A673 (cell line): ENCODE measurements around the gene LIMS2. TPM values are rescaled to one million over a fixed set of nuclear protein-coding genes. Genes with fewer than 3 reads are reported as not detected.

Source experiments
- BruUV-seq: library from RNA; stranded (reverse); fragments of 400-500 nt; replicated peaks from 2 replicates; lab custom pipeline; 2021; lab: Mats Ljungman, UMichigan
- CTCF ChIA-PET: fragments of 300-600 bp; sonication (Branson Sonifier 250); formaldehyde crosslinking; loops from one replicate; lab custom pipeline; 2022; ENCODE audit warnings: antibody characterized with exemption; lab: Charles Lee
- POLR2A ChIA-PET: fragments of 300-600 bp; sonication (Branson Sonifier 250); formaldehyde crosslinking; loops from one replicate; lab custom pipeline; 2022; ENCODE audit warnings: antibody characterized with exemption; ENCODE audit not compliant: low non-redundant PET; lab: Charles Lee
- DNase-seq: peaks from one replicate; pipeline ENCODE4 v3.0.0-alpha.2; 2015; ENCODE audit warnings: low spot score
- H3K27ac ChIP-seq: fragments of 200-600 bp; sonication (generic); 2 replicates; pipeline ENCODE4 v1.5.1; 2016; ENCODE audit warnings: mixed run types, low read depth, mild to moderate bottlenecking, mixed read lengths, antibody characterized with exemption, low read length; ENCODE audit not compliant: poor library complexity, severe bottlenecking
- H3K27me3 ChIP-seq: fragments of 200-600 bp; sonication (generic); replicated peaks from 2 replicates; pipeline ENCODE4 v1.6.1; 2017; ENCODE audit warnings: mixed run types, low read depth, mild to moderate bottlenecking, mixed read lengths, antibody characterized with exemption, low read length; ENCODE audit not compliant: insufficient read depth, poor library complexity
- H3K36me3 ChIP-seq: fragments of 200-600 bp; sonication (generic); 2 replicates; pipeline ENCODE4 v1.6.1; 2016; ENCODE audit warnings: mixed run types, mild to moderate bottlenecking, mixed read lengths, antibody characterized with exemption, low read length; ENCODE audit not compliant: insufficient read depth, poor library complexity, severe bottlenecking
- H3K4me1 ChIP-seq: fragments of 200-600 bp; sonication (generic); 2 replicates; pipeline ENCODE4 v1.6.1; 2017; ENCODE audit warnings: mixed run types, mild to moderate bottlenecking, mixed read lengths, antibody characterized with exemption, low read length; ENCODE audit not compliant: insufficient read depth, poor library complexity, severe bottlenecking
- H3K4me3 ChIP-seq: fragments of 200-600 bp; sonication (generic); 2 replicates; pipeline ENCODE4 v1.5.1; 2016; ENCODE audit warnings: low read depth, mixed run types, mild to moderate bottlenecking, mixed read lengths, low read length; ENCODE audit not compliant: poor library complexity, severe bottlenecking
- H3K9me3 ChIP-seq: fragments of 200-600 bp; sonication (generic); 2 replicates; pipeline ENCODE4 v1.6.1; 2016; ENCODE audit warnings: mixed run types, low read depth, mild to moderate bottlenecking, mixed read lengths, antibody characterized with exemption, low read length; ENCODE audit not compliant: poor library complexity, severe bottlenecking
- CTCF ChIP-seq: fragments of 300-800, 200-600 bp; sonication (generic); conservative IDR thresholded peaks from 2 replicates; pipeline ENCODE4 v1.5.1; 2017; ENCODE audit warnings: low read depth, mild to moderate bottlenecking, antibody characterized with exemption, low read length, moderate library complexity, mixed read lengths
- EZH2 ChIP-seq: fragments of 200-600 bp; sonication (generic); IDR thresholded peaks from 2 replicates; pipeline ENCODE4 v1.6.1; 2017; ENCODE audit warnings: borderline replicate concordance, low read depth, mild to moderate bottlenecking, mixed read lengths, antibody characterized with exemption, low read length; ENCODE audit not compliant: poor library complexity, severe bottlenecking
- intact Hi-C: fragments of 100-400 bp; cut with micrococcal nuclease; formaldehyde crosslinking; loops from one replicate; pipeline ENCODE4 v1.10.0; 2022; ENCODE audit not compliant: unreplicated experiment
- total RNA-seq: library from RNA; stranded (reverse); gene quantifications from 2 replicates; pipeline ENCODE4 v1.2.3, GENCODE V29; 2021

LIMS2 gene
- total RNA-seq, 1 experiment from 2014 or later, result 1.2 TPM

- no TSS peak for BruUV-seq
- DNase-seq, result no peak
- Histone ChIP-seq H3K27ac (no peak overlapping the region), H3K9me3 (no peaks in the 10 kb centered on the region), H3K4me3 (no peak overlapping the region), H3K4me1 (peaks cover 5% of the 10 kb centered on the region), H3K36me3 (peaks cover 42% of the 10 kb centered on the region), H3K27me3 (no peaks in the 10 kb centered on the region)
- ChIA-PET CTCF (no interaction called here), POLR2A (no interaction called here)
- TF ChIP-seq CTCF (no peak), EZH2 (no peak)
- intact Hi-C loops, result no loop called here
These were observed 34.0 kb upstream of the LIMS2 start for GRCh38 chr2:127709336-127709735.

GRCh38 chr2:127707890-127708648, 32.7 kb upstream of the LIMS2 start:
- no peaks in the 10 kb centered on the region for H3K27me3 ChIP-seq
- POLR2A ChIA-PET, result no interaction called here
- no peak overlapping the region for H3K4me3 ChIP-seq
- H3K36me3 ChIP-seq, result peaks cover 45% of the 10 kb centered on the region
- H3K27ac ChIP-seq, result no peak overlapping the region
- intact Hi-C loops, result no loop called here
- H3K4me1 ChIP-seq, result peaks cover 10% of the 10 kb centered on the region
- peak; percentile 58 for DNase-seq
- BruUV-seq, result no TSS peak
- CTCF ChIA-PET, result no interaction called here
- TF ChIP-seq CTCF (no peak), EZH2 (no peak)
- no peaks in the 10 kb centered on the region for H3K9me3 ChIP-seq

GRCh38 chr2:127706215-127706990, 31.1 kb upstream of the LIMS2 start:
- POLR2A ChIA-PET, result interaction anchor here (0.6 kb wide), 1 partner anchor 303 kb away, joined by 8 read pairs; no protein-coding TSS in a partner anchor
- no peak overlapping the region for H3K4me3 ChIP-seq
- H3K27me3 ChIP-seq, result no peaks in the 10 kb centered on the region
- peaks cover 18% of the 10 kb centered on the region for H3K4me1 ChIP-seq
- intact Hi-C loops, result no loop called here
- no peak overlapping the region for H3K27ac ChIP-seq
- CTCF ChIA-PET, result no interaction called here
- no TSS peak for BruUV-seq
- DNase-seq, result no peak
- TF ChIP-seq EZH2, result no peak
- TF ChIP-seq CTCF, result no peak
- peaks cover 52% of the 10 kb centered on the region for H3K36me3 ChIP-seq
- no peaks in the 10 kb centered on the region for H3K9me3 ChIP-seq
